NCI-H1694 (cell line): ENCODE data around the gene UBAC1.

Experiments used
- DNase-seq: peaks from one replicate; lab custom pipeline; 2025; lab: John Stamatoyannopoulos, UW

UBAC1 gene

GRCh38 chr9:135883410-135884089 is 77.6 kb downstream of the UBAC1 start:
- no peak for DNase-seq
